ENCODE measurements around the gene PIGT. TPM values are rescaled to one million over a fixed set of nuclear protein-coding genes. Genes with fewer than 3 reads are reported as not detected.
A peak's percentile ranks its signal among the peaks of the same experiment; 100 is the strongest.

Gene PIGT
- total RNA-seq, 1 experiment from 2014 or later, result 63.7 TPM

DNA sequence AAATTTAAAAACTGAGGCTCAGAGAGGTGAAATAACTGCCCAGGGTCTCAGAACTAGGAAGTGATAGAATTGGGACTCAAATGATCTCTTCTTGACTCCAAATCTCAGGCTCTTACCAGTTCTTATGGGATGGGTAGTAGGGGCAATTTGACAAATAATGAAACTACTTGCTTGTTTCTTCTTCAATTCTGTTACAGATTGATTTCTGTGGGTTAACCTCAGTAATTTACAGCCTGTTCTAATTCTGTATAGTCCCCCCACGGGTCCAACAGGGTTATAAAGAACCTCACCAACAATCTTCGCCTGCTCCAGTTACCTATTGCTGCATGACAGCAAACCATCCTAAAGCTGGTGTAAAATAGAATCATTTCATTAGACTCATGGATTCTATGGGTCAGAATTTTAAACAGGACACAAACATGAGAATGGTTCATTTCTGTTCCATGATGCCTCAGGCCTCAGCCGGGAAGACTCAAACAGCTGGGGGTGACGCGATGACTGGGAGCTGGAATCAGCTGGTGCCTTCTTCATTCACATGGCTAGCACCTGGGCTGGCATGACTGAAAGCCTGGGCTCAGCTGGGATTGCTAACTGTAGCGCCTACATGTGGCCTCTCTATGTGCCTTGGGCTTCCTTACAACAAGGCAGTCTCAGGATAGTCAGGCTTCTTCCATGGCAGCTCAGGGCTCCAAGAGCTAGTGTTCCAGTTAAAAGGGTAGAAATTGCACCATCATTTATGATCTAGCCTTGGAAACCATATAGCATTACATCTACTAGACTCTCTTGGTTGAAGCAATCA lies 47.0 kb downstream of the PIGT start:
- H3K9me3 Mint-ChIP-seq, result no peaks in the 10 kb centered on the region
- no peak overlapping the region for H3K4me3 Mint-ChIP-seq
- no peaks in the 10 kb centered on the region for H3K27me3 Mint-ChIP-seq (ENCODE audit: low read depth)
- TF ChIP-seq ZSCAN18 (CRISPR knock-in tag; IDR thresholded peaks at IDR 0.05), result no peak
- no peak for TF ChIP-seq ZMAT4 (CRISPR knock-in tag; IDR thresholded peaks at IDR 0.05)
- no peak for TF ChIP-seq ZNF138 (CRISPR knock-in tag; conservative IDR thresholded peaks at IDR 0.05)
- TF ChIP-seq, protein P1, sequence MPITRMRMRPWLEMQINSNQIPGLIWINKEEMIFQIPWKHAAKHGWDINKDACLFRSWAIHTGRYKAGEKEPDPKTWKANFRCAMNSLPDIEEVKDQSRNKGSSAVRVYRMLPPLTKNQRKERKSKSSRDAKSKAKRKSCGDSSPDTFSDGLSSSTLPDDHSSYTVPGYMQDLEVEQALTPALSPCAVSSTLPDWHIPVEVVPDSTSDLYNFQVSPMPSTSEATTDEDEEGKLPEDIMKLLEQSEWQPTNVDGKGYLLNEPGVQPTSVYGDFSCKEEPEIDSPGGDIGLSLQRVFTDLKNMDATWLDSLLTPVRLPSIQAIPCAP (CRISPR knock-in tag; IDR thresholded peaks at IDR 0.05), result no peak
- TF ChIP-seq GTF2I (CRISPR knock-in tag; conservative IDR thresholded peaks at IDR 0.05), result no peak
- TF ChIP-seq HMGA2 (CRISPR knock-in tag; IDR thresholded peaks at IDR 0.05), result no peak
- TF ChIP-seq, protein P2, sequence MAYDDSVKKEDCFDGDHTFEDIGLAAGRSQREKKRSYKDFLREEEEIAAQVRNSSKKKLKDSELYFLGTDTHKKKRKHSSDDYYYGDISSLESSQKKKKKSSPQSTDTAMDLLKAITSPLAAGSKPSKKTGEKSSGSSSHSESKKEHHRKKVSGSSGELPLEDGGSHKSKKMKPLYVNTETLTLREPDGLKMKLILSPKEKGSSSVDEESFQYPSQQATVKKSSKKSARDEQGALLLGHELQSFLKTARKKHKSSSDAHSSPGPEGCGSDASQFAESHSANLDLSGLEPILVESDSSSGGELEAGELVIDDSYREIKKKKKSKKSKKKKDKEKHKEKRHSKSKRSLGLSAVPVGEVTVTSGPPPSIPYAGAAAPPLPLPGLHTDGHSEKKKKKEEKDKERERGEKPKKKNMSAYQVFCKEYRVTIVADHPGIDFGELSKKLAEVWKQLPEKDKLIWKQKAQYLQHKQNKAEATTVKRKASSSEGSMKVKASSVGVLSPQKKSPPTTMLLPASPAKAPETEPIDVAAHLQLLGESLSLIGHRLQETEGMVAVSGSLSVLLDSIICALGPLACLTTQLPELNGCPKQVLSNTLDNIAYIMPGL (CRISPR knock-in tag; IDR thresholded peaks at IDR 0.05), result no peak
- no peak for TF ChIP-seq CBFB (CRISPR knock-in tag; IDR thresholded peaks at IDR 0.05; ENCODE audit: low read depth)
- no peak for TF ChIP-seq TP53 (CRISPR knock-in tag; IDR thresholded peaks at IDR 0.05)
- TF ChIP-seq RELA (CRISPR knock-in tag; IDR thresholded peaks at IDR 0.05; ENCODE audit: borderline replicate concordance), result no peak
- no peak for TF ChIP-seq ESRRA (CRISPR knock-in tag; IDR thresholded peaks at IDR 0.05; ENCODE audit: borderline replicate concordance)
- ChIA-PET POLR2A (no interaction called here), CTCF (interaction anchor here (0.7 to 3.7 kb wide), 13 partner anchors 10 to 308 kb away, joined by 3 to 25 read pairs (median 5); partner anchors contain the start of gene SYS1)
- peaks cover 17% of the 10 kb centered on the region for H3K4me1 Mint-ChIP-seq
- ATAC-seq (peak; percentile 70), DNase-seq (ENCODE audit: low spot score) (no peak)
- H3K27ac Mint-ChIP-seq, result no peak overlapping the region
- H3K36me3 Mint-ChIP-seq, result no peaks in the 10 kb centered on the region

DNA sequence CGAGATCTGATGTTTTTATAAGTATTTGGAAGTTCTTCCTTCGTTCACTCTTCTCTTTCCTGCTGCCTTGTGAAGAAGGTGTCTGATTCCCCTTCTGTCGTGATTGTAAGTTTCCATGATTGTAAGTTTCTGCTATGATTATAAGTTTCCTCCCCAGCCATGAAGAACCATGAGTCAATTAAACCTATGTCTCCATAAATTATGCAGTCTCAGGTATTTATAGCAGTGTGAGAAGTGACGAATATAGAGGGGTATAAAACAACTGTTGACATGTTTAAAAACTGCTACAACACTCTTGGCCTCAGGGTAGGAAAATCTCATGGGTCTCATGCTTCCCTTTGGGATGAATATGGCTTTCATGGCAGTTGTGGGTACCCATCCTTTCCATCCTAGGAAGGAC lies 47.8 kb downstream of the PIGT start:
- DNase-seq (ENCODE audit: low spot score), result no peak
- ChIA-PET CTCF (interaction anchor here (0.7 to 3.7 kb wide), 13 partner anchors 10 to 307 kb away, joined by 3 to 25 read pairs (median 5); partner anchors contain the start of gene SYS1), POLR2A (no interaction called here)
- Mint-ChIP-seq H3K4me1 (peaks cover 25% of the 10 kb centered on the region), H3K27ac (no peak overlapping the region), H3K36me3 (no peaks in the 10 kb centered on the region), H3K27me3 (ENCODE audit: low read depth) (peaks cover 4% of the 10 kb centered on the region; the same call in 1 of the 2 replicates), H3K9me3 (no peaks in the 10 kb centered on the region), H3K4me3 (no peak overlapping the region)
- ATAC-seq, result no peak
- TF ChIP-seq NFYB (CRISPR knock-in tag; conservative IDR thresholded peaks at IDR 0.05; ENCODE audit: low read depth) (no peak), E2F5 (CRISPR knock-in tag; IDR thresholded peaks at IDR 0.05) (no peak), ZNF671 (CRISPR knock-in tag; IDR thresholded peaks at IDR 0.05) (no peak), ZNF423 (CRISPR knock-in tag; IDR thresholded peaks at IDR 0.05) (no peak), IRF2 (CRISPR knock-in tag; IDR thresholded peaks at IDR 0.05; ENCODE audit: borderline replicate concordance, low read depth) (no peak), KAT7 (CRISPR knock-in tag; IDR thresholded peaks at IDR 0.05; ENCODE audit: borderline replicate concordance) (no peak), ZNF532 (CRISPR knock-in tag; IDR thresholded peaks at IDR 0.05; ENCODE audit: borderline replicate concordance) (no peak), FOXP1 (CRISPR knock-in tag; IDR thresholded peaks at IDR 0.05; ENCODE audit: borderline replicate concordance) (no peak), ZNF263 (CRISPR knock-in tag; IDR thresholded peaks at IDR 0.05; ENCODE audit: low read depth) (no peak), MYBL2 (CRISPR knock-in tag; IDR thresholded peaks at IDR 0.05) (no peak), JAZF1 (CRISPR knock-in tag; IDR thresholded peaks at IDR 0.05) (no peak)
- TF ChIP-seq, protein P3, sequence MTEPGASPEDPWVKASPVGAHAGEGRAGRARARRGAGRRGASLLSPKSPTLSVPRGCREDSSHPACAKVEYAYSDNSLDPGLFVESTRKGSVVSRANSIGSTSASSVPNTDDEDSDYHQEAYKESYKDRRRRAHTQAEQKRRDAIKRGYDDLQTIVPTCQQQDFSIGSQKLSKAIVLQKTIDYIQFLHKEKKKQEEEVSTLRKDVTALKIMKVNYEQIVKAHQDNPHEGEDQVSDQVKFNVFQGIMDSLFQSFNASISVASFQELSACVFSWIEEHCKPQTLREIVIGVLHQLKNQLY (CRISPR knock-in tag; IDR thresholded peaks at IDR 0.05), result no peak
